Spleen (tissue), 7 donors: ENCODE data around the gene HOTAIR.

Experiments used
- CTCF ChIP-seq, 11 experiments: fragments of 200-600 bp in 7 of 11; fragments of 450-650 bp in 4 of 11; sonication (generic) in 4 of 11; IDR thresholded peaks in 8 of 11; conservative IDR thresholded peaks in 3 of 11; 1 replicate in 7 of 11; 2 replicates in 4 of 11; pipeline versions ENCODE4 v1.4.0 to v1.8.0; 2016 to 2021; ENCODE audit warnings: antibody characterized with exemption in 11 of 11, inconsistent platforms in 4 of 11, mild to moderate bottlenecking in 1 of 11
- POLR2A ChIP-seq, 3 donors: fragments of 450-650 bp; IDR thresholded peaks; one replicate each; pipeline ENCODE4 v1.5.1; 2017; ENCODE audit warnings: antibody characterized with exemption in 3 of 3, mild to moderate bottlenecking in 1 of 3
- POLR2AphosphoS5 ChIP-seq, 3 donors: sonication (generic); formaldehyde crosslinking; IDR thresholded peaks; one replicate each; pipeline ENCODE4 v1.5.1; 2017; ENCODE audit warnings: antibody characterized with exemption in 3 of 3
- donor health status: DM: no; HTN: no; CAD: no; lungs with moderate emphysema.
- donor health status: DM: no; HTN: no; CAD: no.
- donor health status: DM: no; HTN: no; CAD: no.

GRCh38 chr12:53955036-53955775 is 19.5 kb downstream of the HOTAIR start:
- no peak for TF ChIP-seq CTCF (IDR thresholded peaks at IDR 0.05 in 8 of 11, conservative IDR thresholded peaks at IDR 0.05 in 3 of 11)
- TF ChIP-seq POLR2A (IDR thresholded peaks at IDR 0.05) = no peak
- no peak for TF ChIP-seq POLR2AphosphoS5 (IDR thresholded peaks at IDR 0.05)
